Right ventricle myocardium superior (tissue), 1 donor: ENCODE data around the gene TCF23. TPM values are rescaled to one million over a fixed set of nuclear protein-coding genes. Genes with fewer than 3 reads are reported as not detected.
A peak's percentile ranks its signal among the peaks of the same experiment; 100 is the strongest.

Experiments
- ATAC-seq: fragments of 200-7000 bp; cut with Tn5 transposase; one replicate; pipeline ENCODE4 v1.9.1; 2020; ENCODE audit warnings: mild to moderate bottlenecking; ENCODE audit not compliant: poor library complexity
- DNase-seq: peaks from one replicate; pipeline ENCODE4 v3.0.0-alpha.2; 2020
- intact Hi-C: fragments of 100-400 bp; cut with DNase I; formaldehyde crosslinking; loops from one replicate; pipeline ENCODE4 v1.11.2; 2022
- total RNA-seq: library from RNA; stranded (reverse); fragmentation: NEBNext Ultra II Directional; extraction: Animal tissue kit (Norgen Biotek cat#: 25700); gene quantifications from one replicate; pipeline ENCODE4 v1.2.1, GENCODE V29; 2021
- donor health status: DM: no; HTN: yes; CAD: no; lungs with severe emphysema.

TCF23 gene
- total RNA-seq, 1 donor from 2014 or later: not detected

- DNase-seq: no peak
These were observed 22.5 kb upstream of the TCF23 start for GRCh38 chr2:27126252-27126710.

GRCh38 chr2:27127883-27128667, 20.7 kb upstream of the TCF23 start:
- DNase-seq: no peak
- ATAC-seq: no peak
- intact Hi-C loops: no loop called here

More at GRCh38 chr2:27126252-27126710, 22.5 kb upstream of the TCF23 start:
- intact Hi-C loops: no loop called here
- peak; percentile 40 for ATAC-seq

DNA sequence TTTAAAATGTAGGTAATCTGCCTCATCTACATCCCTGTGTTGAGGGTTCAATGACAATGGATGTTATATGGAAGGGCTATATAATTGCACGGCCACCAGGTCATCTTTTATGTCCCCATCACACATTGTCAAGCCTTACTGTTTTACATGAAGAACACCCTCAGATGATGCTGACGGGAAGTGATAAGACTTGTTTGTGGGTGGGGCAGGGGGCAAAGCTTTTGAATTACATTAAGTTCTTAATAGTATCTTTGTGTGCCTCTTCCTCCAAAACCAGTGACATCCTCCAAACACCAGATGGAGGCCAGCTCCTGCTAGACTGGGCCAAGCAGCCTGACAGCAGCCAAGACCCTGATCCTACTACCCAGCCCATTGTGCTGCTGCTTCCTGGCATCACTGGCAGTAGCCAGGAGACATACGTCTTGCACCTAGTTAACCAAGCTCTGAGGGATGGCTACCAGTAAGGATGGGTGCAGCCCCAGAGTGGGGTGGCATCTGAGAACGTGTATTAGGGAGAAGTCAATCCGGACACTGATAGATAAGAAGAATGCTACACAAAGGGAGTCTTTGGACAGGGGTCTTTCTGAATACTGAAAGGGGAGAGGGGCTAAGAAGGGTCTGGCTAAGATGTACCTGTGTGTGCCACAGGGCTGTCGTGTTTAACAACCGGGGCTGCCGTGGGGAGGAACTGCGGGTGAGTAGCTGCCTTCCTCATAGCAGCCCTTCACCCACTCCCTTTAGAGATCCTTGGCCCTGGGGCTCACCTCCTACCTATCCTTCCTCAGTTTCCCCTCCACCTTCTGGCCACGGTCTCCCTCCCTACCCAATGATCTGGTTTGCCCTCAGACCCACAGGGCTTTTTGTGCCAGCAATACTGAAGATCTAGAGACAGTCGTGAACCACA, 19.9 kb upstream of the TCF23 start:
- intact Hi-C loops: no loop called here
- no peak for DNase-seq
- ATAC-seq: no peak

- ATAC-seq (no peak), DNase-seq (no peak)
- intact Hi-C loops: no loop called here
These were observed 18.4 kb upstream of the TCF23 start for GRCh38 chr2:27130396-27130795.

DNA sequence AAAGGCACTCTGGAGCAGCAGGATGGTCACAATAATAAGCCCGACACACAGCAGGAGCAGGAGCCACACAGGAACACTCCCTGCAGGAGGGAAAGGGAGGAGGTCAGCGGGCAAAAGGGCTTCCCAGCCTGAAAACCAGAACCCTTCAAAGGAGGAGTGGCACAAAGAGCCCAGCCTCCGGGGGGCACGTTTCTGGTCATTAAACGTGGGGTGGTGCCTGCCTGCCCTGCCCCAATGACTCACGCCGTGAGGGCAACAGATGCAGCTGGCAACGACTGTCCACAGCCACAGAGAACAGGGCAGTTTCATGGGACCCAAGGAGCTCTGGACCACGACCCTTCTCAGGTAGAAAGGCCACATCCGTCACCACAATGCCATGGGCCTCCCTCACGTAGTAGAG, 17.4 kb upstream of the TCF23 start:
- DNase-seq (no peak), ATAC-seq (no peak)
- intact Hi-C loops: no loop called here

- intact Hi-C loops: no loop called here
- ATAC-seq: no peak
- DNase-seq: no peak
These were observed 15.5 kb upstream of the TCF23 start for GRCh38 chr2:27133195-27133875.

DNA sequence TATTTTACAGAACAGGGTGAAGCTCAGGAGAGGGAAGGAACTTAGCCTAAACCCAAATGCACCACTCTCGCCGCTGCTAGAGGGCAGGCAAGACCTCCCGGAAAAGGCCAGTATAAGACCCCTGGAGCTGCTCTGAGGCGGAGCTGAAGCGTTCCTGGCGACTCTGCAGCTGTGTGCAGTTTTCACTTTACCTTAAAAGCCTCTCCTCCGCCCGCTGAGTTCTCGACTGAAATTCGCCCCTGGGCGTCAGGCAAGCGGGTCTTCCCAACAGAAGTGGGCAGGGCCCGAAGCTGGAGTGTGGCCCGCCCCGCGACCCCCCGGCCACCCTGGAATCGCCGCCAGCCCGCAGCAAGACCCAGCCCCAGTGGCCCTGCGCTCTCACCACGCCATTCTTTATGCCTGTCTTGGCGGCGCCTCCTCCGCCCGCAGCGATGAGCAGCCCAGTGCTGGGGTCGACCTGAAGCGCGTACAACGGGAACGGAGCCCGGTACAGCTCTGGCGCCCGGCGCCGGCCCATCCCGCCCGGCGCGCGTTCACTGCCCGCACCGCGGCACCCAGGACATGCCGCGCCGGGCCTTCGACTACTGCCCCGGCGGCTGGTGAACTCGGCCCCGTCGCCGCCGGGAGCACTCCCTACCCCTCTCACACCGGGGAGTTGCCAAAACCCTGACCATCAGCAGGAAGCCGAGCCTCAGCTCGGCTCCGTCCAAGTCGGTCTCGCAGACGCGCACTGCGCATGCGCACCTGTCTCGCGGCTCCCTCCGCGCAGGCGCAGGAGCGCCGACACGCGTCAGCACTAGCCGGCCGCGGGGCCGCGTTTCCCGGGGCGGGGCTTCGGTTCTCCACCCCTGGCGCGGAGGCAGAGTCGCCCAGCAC, 14.7 kb upstream of the TCF23 start, which contains the start of gene PREB:
Gene PREB, minus strand, starts transcription at position 732 of the 876 bp plus-strand sequence. Its CDS starts 215 bp downstream, at position 517.
- ATAC-seq (peak; percentile 98), DNase-seq (peak; percentile 99)
- intact Hi-C loops: no loop called here

GRCh38 chr2:27134781-27135477, 13.9 kb upstream of the TCF23 start:
- intact Hi-C loops: no loop called here
- ATAC-seq (no peak), DNase-seq (no peak)

- ATAC-seq: no peak
- intact Hi-C loops: no loop called here
- DNase-seq: no peak
These were observed 13.3 kb upstream of the TCF23 start for GRCh38 chr2:27135478-27135955.

DNA sequence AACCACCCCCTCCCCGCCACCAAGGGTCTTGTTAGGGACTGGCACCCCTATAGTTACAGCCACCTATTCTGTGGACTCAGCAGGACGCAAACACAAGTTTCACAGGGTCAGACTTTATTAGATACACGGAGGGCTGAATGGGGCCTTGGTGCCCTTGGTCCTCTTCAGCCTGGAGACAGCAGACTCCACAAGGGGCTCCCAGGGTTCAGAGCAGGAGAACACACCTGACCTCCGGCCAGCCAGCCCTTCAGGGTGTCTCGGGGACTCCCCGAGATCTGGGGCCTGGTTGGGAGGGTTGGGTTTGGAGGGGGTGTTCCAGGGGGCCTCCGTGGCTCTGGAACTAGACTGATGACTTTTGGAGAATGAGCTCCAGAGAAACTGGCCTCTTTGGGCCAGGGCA, 12.1 kb upstream of the TCF23 start:
- ATAC-seq (no peak), DNase-seq (no peak)
- intact Hi-C loops: no loop called here

GRCh38 chr2:27137322-27137935, 11.4 kb upstream of the TCF23 start:
- intact Hi-C loops: no loop called here
- ATAC-seq: no peak
- no peak for DNase-seq

- intact Hi-C loops: no loop called here
- ATAC-seq (no peak), DNase-seq (no peak)
These were observed 10.7 kb upstream of the TCF23 start for GRCh38 chr2:27138111-27138510.

DNA sequence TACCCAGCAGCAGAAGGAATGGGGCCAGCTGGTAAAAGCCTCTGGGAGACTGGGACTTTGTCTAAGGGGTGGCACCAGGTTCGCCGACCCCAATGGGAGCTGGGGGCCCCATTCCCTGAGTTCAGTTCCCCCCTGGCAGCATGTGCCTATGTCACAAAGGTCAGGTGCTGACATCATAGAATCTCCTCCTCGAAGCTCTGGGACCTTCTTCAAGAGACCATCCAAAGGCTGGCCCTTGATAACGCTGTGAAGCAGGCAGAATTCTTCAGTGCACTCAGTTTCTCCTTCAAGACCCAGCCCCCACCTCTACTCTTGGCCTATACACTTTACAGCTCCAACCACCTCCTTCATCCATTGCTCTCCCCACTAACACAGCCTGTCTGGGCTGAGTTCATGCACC, 9.5 kb upstream of the TCF23 start, which contains the start of gene PRR30:
Gene PRR30, minus strand, starts transcription at position 101 of the 400 bp plus-strand sequence. CDS start 1,081 bp downstream, outside the sequence.
- intact Hi-C loops: no loop called here
- DNase-seq (no peak), ATAC-seq (no peak)

GRCh38 chr2:27143285-27143684, 5.5 kb upstream of the TCF23 start:
- ATAC-seq (no peak), DNase-seq (no peak)

GRCh38 chr2:27145682-27146081, 3.1 kb upstream of the TCF23 start:
- intact Hi-C loops: no loop called here
- no peak for ATAC-seq
- DNase-seq: no peak

More at GRCh38 chr2:27143285-27143684, 5.5 kb upstream of the TCF23 start:
- intact Hi-C loops: no loop called here

DNA sequence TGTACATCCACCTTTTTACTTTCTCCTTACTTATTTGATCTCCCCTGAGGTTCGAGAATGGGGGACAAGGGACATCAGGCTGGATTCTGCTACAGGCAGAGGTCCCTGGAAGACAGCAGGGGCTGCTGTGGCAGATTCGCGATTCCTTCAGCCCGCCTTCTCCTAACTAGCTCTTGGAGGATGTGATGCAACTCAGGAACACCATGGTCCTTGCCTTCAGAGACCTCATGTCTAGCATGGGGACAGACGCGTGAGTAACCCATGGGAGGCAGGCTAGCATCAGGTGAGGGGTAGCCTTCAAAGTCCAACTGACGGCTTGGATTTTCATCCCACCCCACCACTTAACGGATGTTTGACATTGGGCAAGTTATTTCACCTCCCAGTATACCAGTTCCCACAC, 869 bp upstream of the TCF23 start:
- intact Hi-C loops: no loop called here

More for the DNA sequence above, 869 bp upstream of the TCF23 start:
- ATAC-seq (no peak), DNase-seq (no peak)
